ENCODE data around the gene CCDC127.

The CCDC127 gene

GRCh38 chr5:189486-189885 lies 28.5 kb downstream of the CCDC127 start:
- no peak for DNase-seq (ENCODE audit: low read depth)

GRCh38 chr5:188488-189481 lies 29.2 kb downstream of the CCDC127 start:
- peak; percentile 69 for DNase-seq (ENCODE audit: low read depth)

DNA sequence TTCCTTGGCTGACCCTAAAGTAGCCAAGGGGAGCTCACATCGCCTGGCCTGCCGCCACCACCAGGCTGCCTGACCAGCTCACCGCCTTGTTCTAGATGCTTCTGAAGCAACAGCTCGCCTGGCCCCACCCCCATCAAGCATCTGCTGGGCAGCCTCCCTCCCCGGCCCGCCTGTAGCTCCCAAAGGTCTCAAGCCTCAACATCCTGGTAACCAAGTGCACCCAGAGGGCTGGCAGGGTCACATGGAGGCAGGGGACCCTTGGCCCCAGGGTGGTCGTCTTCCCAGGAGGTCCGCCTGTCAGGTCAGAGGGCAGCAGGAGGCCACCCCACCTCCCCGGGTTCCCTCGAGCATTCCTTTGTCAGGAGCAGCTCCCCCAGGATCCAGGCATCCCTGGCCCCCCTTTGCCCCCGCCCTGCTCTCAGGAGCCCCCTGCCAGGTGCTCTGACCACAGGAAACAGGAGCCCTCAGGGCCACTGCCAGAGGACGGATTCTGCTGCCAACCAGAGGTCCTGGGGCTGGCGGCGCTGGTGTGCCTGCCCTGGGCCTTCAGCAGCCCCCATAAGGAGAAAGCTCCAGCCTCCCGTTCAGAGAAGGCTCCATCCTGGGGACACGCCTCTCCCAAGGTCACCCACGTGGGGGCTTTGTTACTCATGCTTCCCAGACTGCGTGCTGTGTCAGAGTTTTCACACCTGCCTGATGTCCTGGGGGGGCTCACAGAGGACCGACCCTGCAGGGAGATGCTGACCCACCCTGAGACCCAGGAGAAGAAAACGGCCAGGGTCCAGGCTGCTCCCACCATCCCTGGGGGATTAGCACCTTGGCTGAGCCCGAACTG lies 30.1 kb downstream of the CCDC127 start:
- DNase-seq (ENCODE audit: low read depth) = no peak

DNA sequence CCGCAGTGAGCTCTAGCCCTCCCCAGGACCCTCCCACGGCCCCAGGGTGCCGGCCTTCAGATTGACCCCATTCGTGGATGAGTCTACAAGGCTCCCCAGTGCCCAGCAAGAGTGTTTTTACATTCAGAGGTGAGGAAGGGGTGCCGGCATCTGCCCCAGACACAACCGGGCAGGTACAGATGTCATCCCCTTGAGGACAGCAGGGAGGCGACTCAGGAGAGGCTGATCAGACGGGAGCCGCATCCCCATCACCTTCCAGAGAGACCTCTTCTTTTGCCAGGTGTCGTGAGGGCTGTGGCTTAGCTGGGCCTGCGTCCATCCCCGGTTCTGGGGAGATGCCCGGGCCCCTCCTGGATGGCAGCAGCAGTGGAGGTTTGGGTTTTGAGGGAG lies 30.9 kb downstream of the CCDC127 start:
- no peak for DNase-seq (ENCODE audit: low read depth)

GRCh38 chr5:186091-187041 lies 31.6 kb downstream of the CCDC127 start:
- no peak for DNase-seq (ENCODE audit: low read depth)

GRCh38 chr5:185095-186070 lies 32.6 kb downstream of the CCDC127 start:
- DNase-seq (ENCODE audit: low read depth) = no peak

DNA sequence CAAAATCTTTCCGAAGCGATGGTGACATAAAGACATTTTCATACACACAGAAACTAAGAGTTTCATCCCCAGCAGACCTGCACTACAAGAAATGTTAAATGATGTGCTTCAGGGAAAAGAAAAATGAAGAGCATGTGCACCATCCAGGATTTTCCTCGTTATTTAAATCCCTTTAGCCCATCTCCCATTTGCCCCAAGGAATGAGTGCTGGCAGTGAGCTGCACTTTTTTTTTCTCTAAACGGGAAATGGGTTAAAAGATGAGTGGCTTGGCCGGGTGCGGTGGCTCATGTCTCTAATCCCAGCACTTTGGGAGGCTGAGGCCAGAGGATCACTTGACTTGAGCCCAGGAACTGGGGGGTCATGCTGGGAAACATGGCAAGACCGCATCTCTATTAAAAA lies 33.5 kb downstream of the CCDC127 start:
- no peak for DNase-seq (ENCODE audit: low read depth)

- no peak for DNase-seq (ENCODE audit: low read depth)
Measured at GRCh38 chr5:182126-182525, 35.8 kb downstream of the CCDC127 start.

DNA sequence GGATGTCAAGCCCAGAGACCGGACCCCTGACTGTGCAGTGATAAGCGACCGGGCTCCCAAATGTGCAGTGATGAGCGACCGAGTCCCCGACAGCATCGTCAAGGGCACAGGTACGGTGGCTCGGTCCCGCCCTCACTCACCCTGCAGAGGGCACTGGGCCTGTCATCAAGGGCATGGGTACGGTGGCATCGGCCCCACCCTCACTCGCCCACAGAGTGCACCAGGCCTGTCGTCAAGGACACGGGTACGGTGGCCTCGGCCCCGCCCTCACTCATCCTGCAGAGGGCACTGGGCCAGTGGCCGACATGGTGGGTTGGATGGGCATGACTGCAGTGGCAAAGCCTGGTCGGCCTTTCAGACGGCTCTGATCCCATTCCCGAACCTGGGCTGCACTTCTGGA lies 36.4 kb downstream of the CCDC127 start:
- DNase-seq (ENCODE audit: low read depth) = no peak

- no peak for DNase-seq (ENCODE audit: low read depth)
Measured at GRCh38 chr5:181160-181559, 36.8 kb downstream of the CCDC127 start.

DNA sequence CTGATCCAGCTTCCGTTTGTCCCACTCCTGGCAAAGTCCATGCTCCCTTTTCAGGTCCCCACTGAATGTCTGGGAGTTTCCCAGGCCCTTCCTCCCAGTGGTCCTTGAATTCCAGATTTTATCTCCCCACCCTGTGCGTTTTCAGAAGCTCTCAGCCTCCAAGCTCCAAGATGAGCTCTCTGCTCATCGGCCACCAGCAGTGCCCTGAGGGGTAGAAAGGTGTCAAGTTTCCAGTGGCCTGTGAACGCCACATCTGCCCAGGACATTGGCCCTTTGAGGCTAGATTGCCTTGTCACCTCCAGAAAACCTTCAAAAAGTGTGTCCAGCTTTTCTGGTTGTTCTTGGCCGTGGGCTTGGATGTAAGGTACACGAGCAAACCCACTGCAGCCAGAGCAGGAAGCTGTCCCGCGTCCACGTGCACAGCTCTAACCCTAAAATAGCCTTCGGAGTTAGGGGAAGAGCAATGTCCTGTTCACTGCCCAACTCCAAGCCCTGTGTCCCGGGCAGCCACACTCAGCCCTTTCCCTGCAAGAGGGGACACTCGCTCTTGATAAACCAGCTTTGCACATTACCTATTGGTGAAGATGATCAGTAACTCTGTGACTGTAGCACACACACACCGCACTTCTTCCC lies 37.6 kb downstream of the CCDC127 start:
- DNase-seq (ENCODE audit: low read depth) = no peak

- no peak for DNase-seq (ENCODE audit: low read depth)
Measured at GRCh38 chr5:179401-179800, 38.6 kb downstream of the CCDC127 start.

GRCh38 chr5:178110-178509 lies 39.8 kb downstream of the CCDC127 start:
- no peak for DNase-seq (ENCODE audit: low read depth)

DNA sequence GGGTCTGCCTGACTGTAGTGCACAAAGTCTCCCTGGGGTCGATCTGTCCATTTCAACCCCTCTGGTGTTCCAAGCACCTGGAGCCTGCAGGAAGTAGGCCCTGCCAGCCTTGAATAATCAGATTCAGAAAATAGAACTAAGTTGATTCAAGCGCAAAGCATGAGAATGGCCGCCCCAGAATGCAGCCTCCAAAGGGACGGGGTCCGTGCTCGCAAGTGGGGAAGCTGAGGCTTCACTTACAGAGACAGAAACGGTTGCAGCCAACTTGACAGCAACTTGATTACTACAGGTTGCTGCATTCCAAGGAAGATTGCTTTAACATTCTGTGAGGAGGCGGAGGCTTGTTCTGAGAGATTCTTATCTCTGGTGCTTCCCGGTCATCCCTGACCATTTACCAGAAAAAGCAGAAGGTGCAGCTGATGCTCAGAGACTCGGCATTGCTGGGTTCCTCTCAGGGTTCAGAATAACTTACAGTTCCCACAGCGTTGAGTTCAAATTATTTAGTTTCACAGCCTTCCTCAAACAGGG lies 41.6 kb downstream of the CCDC127 start:
- DNase-seq (ENCODE audit: low read depth) = no peak

GRCh38 chr5:174876-175465 lies 43.0 kb downstream of the CCDC127 start:
- DNase-seq (ENCODE audit: low read depth) = no peak

DNA sequence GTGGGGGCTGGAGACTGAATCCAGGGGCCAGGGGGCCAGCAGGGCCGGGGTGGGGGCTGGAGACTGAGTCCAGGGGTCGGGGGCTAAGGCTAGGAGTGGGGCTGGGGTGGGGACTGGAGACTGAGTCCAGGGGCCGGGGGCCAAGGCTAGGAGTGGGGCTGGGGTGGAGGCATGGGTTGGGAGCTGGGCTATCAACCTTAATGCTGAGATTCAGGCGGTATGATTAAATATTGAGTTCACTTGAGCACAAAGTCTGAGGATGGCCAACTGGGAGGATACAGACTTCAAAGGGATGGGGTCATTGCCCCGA lies 43.7 kb downstream of the CCDC127 start:
- no peak for DNase-seq (ENCODE audit: low read depth)

- DNase-seq (ENCODE audit: low read depth) = no peak
Measured at GRCh38 chr5:173392-174290, 44.3 kb downstream of the CCDC127 start.

- DNase-seq (ENCODE audit: low read depth) = no peak
Measured at GRCh38 chr5:172841-173251, 45.1 kb downstream of the CCDC127 start.

GRCh38 chr5:172421-172820 lies 45.5 kb downstream of the CCDC127 start:
- DNase-seq (ENCODE audit: low read depth) = no peak
